GM18520 (cell line): Measurements from ENCODE around the gene PSMD2.
"Not testable (repeated sequence)": the region's sequence is repeated elsewhere in the genome, so short reads cannot be mapped to it uniquely, and the experiment has no call there.

Source experiments
- ATAC-seq: cut with Tn5 transposase; IDR thresholded peaks from one replicate; pipeline ENCODE4 v1.9.1; 2021; ENCODE audit not compliant: unreplicated experiment

The PSMD2 gene

DNA sequence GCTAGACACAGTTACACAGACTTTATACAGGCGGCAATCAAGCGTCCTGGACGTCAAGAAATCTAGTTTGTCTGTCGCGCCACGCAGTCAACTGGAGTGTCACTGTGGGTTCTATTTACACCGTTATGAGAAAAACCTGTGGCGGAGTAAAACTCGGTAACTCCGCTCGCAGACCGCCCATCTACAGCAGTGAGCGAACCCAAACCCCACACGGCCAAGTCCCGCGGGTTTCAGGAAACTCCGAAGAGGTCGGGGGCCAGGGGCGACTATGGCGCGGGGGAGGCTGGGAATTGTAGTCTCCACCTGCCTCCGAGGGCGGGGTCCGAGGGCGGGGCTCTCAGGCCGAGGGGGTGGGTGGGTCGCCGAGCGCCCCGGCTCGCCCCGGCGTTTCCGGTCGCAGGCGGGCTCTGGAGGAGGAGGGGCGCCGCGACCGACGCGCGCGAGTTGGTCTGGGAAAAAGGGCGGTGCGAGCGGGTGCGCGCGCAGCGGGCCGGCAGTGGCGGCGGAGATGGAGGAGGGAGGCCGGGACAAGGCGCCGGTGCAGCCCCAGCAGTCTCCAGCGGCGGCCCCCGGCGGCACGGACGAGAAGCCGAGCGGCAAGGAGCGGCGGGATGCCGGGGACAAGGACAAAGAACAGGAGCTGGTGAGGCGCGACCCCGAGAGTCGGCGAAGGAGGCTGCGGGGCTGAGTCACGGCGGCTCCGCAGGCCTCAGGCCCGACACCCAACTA, at the start of gene PSMD2:
Gene PSMD2 (plus strand): TSS at position 483 of the 729 bp plus-strand sequence. CDS start 26 bp downstream, at position 509.
- peak; percentile 95 for ATAC-seq

DNA sequence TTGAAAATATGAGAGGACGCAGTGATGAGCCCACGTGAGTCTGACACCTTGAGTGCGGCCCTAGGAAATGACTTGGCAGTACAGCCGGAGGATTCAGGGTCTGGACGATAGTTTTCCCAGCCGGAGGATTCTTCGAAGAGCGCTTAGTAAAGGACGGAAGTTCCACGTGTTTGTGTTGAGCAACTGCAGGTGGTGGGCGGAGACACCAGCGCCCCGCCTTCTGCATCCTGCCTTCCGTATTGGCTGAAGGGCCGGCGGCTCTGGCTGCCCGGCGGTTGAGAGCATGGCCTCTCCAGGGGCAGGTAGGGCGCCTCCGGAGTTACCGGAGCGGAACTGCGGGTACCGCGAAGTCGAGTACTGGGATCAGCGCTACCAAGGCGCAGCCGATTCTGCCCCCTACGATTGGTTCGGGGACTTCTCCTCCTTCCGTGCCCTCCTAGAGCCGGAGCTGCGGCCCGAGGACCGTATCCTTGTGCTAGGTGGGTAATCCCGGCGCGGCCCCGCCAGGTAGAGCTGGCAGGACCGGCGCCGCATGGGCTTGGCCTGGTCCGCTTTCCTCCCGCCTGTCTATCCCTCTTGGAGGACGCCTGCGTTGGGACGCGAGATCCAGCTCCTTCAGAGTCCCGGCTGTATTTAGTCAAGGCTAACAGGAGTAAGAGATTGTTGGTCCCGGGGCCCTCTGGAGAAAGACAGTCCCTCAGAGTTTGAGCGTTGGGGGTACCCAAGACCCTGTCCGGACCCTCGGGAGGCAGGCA, 49.5 kb upstream of the PSMD2 start, which contains the start of gene EEF1AKMT4:
Gene EEF1AKMT4 (plus strand): TSS at position 261 of the 755 bp plus-strand sequence. CDS start 23 bp downstream, at position 284.
- ATAC-seq, result peak; percentile 82

DNA sequence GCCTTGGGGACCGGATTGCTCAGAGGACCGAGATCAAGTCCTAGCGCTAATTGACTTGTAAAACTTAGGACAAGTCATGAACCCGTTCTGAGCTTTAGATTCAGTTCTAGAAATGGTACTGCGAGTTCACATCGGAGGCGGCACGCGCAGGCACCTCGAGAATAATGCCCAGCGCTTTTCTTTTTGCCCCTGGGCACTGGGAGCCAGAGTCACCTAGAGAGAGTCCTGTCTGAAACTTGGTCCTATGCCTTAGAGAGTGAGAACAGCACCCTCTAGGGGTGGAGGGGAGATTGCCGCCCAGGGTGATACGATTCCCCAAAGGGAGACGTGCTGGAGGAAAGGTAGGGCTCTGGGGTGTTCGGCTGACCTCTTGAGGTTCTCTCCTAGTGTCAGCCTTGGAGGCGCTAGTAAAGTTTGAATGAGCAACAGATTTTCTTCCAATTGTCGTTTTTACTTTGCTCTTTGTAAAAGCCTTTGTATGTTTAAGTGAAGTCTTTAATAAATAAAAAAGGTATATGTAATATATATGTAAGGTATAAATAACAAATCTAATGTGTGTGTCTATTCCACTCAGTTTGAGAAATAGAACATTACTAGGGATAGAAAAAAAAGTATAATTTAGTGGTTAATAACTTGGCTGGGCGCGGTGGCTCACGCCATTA, 48.7 kb upstream of the PSMD2 start:
- peak; percentile 58 for ATAC-seq

DNA sequence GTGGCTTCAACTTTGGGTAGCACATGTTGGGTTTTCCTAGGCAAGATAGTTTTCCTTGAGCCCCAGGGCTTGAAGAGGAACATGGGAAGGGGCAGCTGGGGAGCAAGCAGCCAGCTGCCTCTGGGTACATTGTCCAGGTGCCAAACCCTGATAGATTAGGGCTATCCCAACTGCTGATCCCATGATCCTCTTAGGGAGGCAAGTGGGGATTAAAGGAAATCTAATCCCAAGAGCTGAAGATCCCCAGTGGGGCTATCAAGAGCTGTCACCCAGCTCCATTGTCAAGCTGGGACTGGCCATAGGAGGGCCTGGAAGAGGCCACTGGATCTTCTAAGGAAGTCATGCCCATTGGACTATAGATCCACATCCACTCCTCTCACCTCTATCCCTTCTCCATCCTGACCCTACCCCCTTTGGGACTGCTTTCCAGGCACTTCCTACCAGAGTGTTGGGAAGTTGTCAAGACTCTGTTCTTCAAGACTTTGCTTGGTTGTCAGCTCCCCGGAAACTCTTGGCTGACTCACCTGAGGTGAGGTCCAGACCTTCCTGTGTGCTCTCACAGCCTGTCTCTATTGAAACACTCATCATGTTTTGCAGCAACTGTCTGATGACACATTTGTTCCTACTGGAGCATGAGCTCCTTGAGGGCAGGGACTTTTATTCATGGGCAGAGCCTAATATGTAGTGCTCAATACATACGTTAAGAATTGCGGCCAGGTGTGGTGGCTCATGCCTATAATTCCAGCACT, 43.6 kb upstream of the PSMD2 start:
- no peak for ATAC-seq

DNA sequence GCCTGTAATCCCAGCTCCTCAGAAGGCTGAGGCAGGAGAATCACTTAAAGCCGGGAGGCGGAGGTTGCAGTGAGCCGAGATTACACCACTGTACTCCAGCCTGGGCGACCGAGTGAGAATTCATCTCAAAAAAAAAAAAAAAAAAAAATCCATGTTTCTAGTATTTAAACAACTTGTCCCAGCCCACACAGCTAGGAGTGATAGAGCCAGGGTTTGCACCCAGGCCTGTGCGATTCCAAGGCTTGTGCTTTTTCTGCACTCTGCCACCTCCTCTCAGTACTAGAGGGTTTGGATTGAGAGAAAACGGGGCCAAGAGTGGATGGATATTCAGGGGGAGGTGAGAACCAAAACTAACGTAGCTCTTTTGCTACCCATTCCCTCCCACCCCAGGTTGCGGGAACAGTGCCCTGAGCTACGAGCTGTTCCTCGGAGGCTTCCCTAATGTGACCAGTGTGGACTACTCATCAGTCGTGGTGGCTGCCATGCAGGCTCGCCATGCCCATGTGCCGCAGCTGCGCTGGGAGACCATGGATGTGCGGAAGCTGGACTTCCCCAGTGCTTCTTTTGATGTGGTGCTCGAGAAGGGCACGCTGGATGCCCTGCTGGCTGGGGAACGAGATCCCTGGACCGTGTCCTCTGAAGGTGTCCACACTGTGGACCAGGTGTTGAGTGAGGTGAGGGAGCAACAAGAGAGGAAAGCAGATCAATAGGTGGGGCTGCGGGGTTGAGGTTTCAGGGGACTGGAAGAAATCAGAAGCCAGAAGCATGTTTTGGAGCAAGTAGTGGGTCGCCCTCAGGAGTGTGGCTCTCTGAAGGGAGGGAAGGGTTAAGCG, 41.7 kb upstream of the PSMD2 start:
- no peak for ATAC-seq

DNA sequence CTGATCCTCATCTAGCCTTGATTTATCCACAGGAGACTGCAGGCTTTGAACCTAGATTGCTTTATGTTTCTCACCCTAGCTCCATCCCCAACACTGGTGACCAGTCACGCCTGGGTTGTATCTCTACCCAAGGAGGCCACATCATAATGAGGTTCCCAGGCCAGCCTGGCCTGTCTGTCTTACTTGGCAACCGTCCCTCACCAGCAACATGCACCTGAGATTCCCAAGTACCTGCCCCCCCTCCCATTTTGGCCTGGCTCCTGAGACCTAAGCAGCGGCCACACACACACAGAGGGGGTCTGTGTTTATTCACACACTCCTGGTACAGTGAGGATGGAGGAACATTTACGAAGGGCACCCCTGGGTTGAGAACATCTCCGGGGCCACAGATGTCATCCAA, 40.1 kb upstream of the PSMD2 start:
- ATAC-seq, result no peak

DNA sequence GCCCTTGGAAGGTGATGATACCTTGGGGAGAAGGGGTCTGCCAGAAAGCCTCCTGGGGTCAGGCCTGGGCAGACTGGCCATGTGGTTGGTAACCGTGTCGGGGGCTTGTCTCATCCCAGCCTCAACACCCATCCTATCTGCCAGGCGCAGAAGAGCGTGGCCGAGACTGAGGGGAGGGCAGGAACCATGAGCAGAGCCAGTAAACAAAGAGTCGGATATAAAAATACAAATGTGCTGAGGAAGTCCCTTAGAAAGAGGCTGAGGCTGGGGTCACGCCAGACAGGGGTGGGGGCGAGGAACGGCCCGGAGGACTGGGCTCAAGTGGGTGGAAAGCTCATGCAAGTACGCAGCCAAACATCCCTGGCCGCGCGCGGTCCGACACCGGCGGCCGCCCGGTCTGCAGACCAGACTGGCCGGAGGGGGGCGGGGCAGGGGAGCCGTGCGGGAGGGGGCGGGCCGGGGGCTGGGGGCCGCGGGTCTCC, 39.6 kb upstream of the PSMD2 start:
- no peak for ATAC-seq

DNA sequence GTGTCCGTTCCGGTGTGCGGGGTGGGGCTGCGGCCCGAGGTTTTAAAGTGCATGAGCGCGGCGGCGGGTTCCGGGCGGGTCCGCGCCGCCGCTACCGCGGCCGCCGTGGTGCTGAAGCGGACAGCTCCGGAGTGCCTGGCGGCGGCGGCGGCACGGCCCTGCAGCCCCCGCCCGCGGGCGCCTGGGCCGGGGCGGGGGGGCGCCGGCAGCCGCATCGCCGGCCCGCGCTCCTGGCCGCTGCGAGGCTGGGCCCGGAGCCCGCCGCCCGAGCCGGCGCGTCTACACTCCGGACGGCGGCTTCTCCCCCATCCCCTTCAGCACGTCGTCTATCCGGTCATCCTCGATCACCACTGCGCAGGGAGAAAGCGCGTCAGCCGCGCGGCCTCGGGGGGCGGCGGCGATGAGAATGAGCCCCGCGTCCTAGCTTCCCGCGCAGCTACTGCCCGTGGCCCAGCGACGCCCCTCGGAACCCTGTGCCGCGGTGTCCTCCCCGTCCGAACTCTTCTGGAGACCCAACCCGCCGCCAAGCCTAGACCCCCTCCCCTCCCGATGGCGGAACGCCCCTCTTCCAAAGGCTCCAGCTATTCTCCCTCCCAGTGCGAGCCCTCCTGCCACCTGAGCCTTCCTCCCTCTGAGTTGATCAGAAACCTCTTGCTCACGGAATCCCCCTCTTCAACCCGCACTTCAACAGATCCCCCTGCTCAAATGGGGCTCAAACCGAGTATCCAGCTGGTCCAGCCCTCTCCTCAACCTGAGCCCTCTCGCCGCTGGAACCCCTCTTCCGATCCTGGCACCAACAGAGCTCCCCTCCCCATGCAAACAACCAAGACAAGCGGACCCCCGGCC, 38.9 kb upstream of the PSMD2 start:
- ATAC-seq, result no peak

DNA sequence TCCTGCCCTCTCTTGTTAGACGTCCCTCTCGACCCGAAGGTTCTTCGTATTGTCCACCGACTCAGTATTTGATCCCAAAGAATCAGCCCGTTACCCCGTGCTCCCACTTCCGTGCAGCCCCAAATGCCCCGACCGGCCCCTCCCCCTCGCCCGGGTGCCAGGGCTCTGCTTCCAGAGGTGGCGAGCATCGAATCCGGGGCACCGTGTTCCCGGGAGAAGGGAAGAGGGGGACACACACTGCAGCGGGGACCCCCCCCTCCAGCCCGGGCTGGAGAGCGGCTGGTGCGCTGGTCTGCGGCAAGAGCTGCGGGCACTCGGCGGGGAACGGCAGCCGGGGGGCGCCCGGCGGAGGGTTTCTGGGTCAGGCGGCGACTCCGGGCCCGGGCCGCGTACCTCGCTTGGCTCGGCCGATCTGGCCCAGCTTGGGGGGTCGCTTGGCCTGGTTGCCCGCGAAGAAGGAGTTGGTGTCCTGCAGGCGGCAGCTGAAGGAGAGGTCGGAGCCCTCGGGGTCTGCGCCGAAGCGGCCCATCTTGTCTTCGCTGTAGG, 38.2 kb upstream of the PSMD2 start:
- ATAC-seq, result no peak

DNA sequence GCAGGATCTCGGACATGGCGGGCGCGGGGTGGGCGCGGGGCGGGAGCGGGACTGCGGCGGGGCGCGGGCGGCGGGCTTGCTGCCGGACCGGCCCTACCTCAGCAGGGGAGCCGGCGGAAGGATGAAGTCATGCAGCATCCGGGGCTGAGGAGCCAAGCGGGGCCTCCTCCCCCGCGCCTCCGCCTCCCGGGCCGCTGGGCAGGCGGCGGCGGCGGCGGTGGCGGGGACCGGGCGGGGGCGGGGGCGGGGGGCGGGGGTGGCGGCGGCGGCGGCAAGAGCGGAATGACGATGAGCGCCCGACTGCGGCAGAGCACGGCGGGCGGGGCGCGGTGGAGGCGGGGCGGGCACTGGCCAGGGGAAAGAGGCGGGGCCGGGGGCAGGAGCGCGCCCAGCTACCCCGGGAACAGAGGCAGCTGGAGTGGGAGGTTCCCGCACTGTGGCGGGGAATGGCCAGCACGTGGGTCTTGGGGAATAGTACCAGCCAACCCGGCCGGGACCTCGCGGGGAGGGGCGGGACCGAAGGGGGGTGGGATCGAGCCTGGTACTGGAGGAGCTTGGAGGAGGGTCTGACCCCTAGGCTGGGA, 37.7 kb upstream of the PSMD2 start, which contains the start of gene CAMK2N2:
Gene CAMK2N2 (minus strand): TSS at position 284 of the 584 bp plus-strand sequence. CDS start 268 bp downstream, at position 16.
- no peak for ATAC-seq

DNA sequence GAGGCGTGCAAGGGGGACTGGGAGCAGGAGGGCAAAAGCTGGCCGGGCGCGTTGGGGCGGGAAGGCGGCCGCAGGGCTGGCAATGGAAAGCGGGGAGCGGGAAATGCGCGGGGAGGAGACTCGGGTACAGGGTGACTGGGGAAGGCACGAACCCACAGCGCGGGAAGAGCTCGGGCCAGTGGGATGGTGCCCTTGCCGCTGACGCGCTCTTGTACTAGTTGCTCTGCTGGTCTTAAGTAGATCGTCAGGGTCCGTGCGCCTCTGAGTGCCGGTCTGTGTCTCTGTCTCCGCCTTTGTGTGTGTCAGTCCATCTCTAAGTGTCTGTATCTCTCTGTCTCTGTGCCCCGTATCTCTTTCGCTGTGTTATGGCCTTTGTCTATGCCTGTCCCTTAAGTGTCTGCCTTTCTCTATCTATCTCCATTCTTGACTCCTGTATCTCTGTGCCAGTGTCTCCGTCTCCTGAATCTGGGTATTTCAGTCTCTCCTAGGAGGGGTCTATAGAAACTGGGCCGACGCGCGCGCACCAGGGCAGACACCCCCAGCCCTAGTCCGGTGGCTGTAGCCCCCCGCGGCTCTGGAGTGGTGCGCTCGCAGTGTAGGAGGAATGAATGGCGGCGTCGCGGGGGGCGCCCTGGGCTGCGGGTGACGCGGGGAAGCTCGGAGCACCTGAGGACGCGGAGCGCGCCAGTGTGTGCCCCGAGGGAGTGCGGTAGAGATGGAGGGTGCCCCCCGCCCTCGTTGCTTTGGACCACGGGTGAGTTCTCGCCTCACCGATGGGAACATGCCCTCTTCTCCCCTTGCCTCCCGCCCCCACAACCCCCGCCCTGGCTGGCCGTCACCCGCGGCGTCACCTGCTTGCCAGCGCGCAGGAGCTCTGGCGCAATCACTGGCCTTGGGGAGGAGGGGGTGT, 36.9 kb upstream of the PSMD2 start:
- ATAC-seq, result no peak

DNA sequence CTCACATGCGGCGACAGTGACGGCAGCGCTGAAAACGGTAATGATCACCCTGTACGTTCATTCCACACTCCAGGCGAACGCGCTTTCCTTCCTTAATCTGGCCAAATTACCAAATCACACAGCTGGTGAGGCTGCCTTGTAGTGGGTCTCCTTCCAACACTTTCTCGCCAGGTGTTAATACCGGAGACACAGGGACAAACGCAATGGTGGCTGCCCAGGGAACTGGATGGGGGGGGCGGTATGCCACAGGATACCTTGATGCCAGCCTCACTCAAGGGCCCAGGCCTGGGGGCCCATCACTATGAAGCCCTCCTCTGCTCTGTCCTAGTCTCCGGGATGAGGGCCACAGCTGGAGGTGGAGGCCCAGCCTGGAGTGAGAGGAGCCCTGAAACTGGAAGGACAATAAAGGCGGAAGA, 36.3 kb upstream of the PSMD2 start:
- ATAC-seq, result no peak

DNA sequence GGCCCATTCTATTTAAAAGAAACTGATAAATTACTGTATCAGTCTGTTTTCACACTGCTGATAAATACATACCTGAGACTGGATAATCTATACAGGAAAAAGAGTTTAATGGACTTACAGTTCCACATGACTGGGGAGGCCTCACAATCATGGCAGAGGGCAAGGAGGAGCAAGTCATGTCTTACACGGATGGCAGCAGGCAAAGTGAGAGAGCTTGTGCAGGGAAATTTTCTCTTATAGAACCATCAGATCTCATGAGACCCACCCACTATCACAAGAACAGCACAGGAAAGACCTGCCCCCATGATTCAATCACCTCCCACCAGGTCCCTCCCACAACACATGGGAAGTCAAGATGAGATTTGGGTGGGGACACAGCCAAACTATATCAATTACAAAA, 31.8 kb upstream of the PSMD2 start:
- ATAC-seq, result not testable (repeated sequence)

DNA sequence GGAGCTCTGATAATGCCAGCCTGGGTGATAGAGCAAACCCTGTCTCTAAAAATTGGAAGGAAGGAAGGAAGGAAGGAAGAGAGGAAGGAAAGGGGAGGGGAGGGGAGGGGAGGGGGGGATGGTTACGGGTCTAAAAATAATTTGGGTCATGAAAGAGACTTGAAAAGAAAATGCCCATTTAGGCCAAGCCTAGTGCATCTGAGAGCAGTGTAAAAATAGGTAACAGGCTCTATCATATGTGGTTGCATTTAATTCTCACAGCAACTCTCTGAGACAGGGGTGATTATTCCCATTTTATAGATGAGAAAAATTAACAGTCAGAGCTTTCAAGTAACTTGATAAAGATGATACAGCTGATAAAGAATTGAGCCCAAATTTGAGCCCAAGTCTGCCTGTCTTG, 26.8 kb upstream of the PSMD2 start:
- no peak for ATAC-seq

DNA sequence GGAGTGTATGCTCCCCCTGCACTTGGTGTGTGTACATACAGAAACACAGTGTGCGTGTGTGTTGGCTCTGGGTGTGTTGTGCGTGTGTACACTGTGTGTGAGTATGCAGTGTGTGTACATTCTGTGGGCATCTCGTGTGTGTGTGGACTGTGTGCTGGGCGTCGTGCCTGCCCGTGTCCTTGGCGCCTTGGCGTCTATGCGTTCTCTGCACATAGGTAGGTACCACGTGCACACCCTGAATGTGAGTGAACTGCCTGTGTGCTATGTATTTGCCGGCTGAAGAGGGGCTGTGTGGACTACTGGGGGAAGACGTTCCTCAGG, 23.7 kb upstream of the PSMD2 start:
- ATAC-seq, result no peak

DNA sequence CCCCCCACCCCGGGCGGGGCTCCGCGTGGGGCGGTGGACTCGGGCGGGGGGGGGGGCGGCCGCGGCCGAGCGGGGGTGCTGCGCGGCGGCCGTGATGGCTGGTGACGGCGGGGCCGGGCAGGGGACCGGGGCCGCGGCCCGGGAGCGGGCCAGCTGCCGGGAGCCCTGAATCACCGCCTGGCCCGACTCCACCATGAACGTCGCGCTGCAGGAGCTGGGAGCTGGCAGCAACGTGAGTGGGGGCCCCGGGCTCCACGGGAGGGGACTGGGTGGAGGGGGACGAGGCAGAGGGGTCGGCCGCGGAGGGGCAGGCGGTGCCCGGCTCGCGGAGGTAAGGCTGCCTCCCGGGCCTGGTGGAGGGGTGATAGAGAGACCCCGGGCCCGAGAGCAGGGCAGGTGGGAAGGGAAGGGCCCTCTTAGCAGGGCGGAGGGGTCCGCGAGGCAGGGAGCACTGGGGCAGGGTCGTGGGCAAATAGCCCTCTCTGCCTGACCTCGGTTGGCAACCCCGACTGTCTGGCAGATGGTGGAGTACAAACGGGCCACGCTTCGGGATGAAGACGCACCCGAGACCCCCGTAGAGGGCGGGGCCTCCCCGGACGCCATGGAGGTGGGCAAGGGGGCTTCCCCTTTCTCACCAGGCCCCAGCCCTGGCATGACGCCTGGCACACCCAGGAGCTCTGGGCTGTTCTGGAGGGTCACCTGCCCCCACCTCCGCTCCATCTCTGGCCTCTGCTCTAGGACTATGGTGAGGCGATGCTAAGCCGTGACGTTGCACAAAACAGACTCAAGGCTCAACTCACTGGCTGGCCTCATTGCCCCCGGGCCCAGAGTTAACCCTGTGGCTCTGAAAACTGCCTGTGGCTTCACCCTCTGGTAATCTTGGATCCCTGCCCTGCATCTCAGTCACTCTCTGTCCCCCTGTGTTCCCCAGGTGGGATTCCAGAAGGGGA, 22.8 kb upstream of the PSMD2 start, which contains the start of gene ECE2:
Gene ECE2 (plus strand): TSS at position 62 of the 950 bp plus-strand sequence. CDS start 132 bp downstream, at position 194.
- ATAC-seq, result no peak
